Thyroid gland (tissue), 4 donors: Measurements from ENCODE around the gene ISOC2. TPM values are rescaled to one million over a fixed set of nuclear protein-coding genes. Genes with fewer than 3 reads are reported as not detected.
"Not testable (repeated sequence)": the region's sequence is repeated elsewhere in the genome, so short reads cannot be mapped to it uniquely, and the experiment has no call there.

Experiments
- DNase-seq, 2 donors: peaks; one replicate each; pipeline ENCODE4 v3.0.0-alpha.2; 2019
- H3K27ac ChIP-seq, 3 donors: fragments of 200-600 bp; sonication (generic); 1 replicate in 2 of 3; 2 replicates in 1 of 3; pipeline ENCODE4 v1.5.1; 2016 to 2019; ENCODE audit warnings: mild to moderate bottlenecking in 1 of 3, moderate library complexity in 1 of 3
- H3K27me3 ChIP-seq: fragments of 200-600 bp; sonication (generic); one replicate; pipeline ENCODE4 v1.5.1; 2019
- H3K36me3 ChIP-seq, 2 donors: fragments of 200-600 bp; sonication (generic); one replicate each; pipeline ENCODE4 v1.5.1; 2016 to 2019
- H3K4me1 ChIP-seq, 2 donors: fragments of 200-600 bp; sonication (generic); one replicate each; pipeline ENCODE4 v1.5.1; 2017 to 2019
- H3K4me3 ChIP-seq, 3 donors: fragments of 200-600 bp; sonication (generic); replicated peaks in 1 of 3; 1 replicate in 2 of 3; 2 replicates in 1 of 3; pipeline ENCODE4 v1.5.1; 2016; ENCODE audit warnings: mild to moderate bottlenecking in 1 of 3
- H3K9me3 ChIP-seq: fragments of 200-600 bp; sonication (generic); one replicate; pipeline ENCODE4 v1.5.1; 2017
- POLR2A ChIP-seq, 2 donors: fragments of 450-650 bp; IDR thresholded peaks; one replicate each; pipeline ENCODE4 v1.6.1; 2017; ENCODE audit warnings: antibody characterized with exemption in 2 of 2, mild to moderate bottlenecking in 2 of 2, moderate library complexity in 1 of 2
- WGBS, 2 donors: methylation state at CpG; one replicate each; pipeline ENCODE4 v1.1.5; 2017; 5-methylcytosine and 5-hydroxymethylcytosine counted together
- intact Hi-C: fragments of 100-400 bp; cut with DNase I; formaldehyde crosslinking; loops from one replicate; pipeline ENCODE4 v1.15.1; 2023
- total RNA-seq, 4 donors: library from RNA; depleted of rRNA; stranded (reverse); fragments of >200 nt; gene quantifications; one replicate each; pipeline ENCODE4 v1.2.3, GENCODE V29; 2016
- TF ChIP-seq, protein P1 (sequence below), 6 experiments: fragments of 200-600 bp in 3 of 6; fragments of 450-650 bp in 3 of 6; sonication (generic) in 3 of 6; IDR thresholded peaks; one replicate each; pipeline ENCODE4 v1.5.1; 2016 to 2019; ENCODE audit warnings: antibody characterized with exemption in 6 of 6, mild to moderate bottlenecking in 2 of 6, inconsistent platforms in 1 of 6, moderate library complexity in 1 of 6

ISOC2 gene
- total RNA-seq, 4 donors from 2014 or later, result 52.1 to 178 (median 100) TPM

- Histone ChIP-seq H3K4me1 (peaks cover 14 to 18% of the 10 kb centered on the region in 2 donors), H3K36me3 (peaks cover under 1 to 10% of the 10 kb centered on the region in 2 donors), H3K27ac (peak within 1 kb of the TSS; percentile 94 to 100 (median 99)), H3K4me3 (peak within 1 kb of the TSS; percentile 69 to 93 (median 92))
- TF ChIP-seq, protein P1, sequence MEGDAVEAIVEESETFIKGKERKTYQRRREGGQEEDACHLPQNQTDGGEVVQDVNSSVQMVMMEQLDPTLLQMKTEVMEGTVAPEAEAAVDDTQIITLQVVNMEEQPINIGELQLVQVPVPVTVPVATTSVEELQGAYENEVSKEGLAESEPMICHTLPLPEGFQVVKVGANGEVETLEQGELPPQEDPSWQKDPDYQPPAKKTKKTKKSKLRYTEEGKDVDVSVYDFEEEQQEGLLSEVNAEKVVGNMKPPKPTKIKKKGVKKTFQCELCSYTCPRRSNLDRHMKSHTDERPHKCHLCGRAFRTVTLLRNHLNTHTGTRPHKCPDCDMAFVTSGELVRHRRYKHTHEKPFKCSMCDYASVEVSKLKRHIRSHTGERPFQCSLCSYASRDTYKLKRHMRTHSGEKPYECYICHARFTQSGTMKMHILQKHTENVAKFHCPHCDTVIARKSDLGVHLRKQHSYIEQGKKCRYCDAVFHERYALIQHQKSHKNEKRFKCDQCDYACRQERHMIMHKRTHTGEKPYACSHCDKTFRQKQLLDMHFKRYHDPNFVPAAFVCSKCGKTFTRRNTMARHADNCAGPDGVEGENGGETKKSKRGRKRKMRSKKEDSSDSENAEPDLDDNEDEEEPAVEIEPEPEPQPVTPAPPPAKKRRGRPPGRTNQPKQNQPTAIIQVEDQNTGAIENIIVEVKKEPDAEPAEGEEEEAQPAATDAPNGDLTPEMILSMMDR (IDR thresholded peaks at IDR 0.05), result peak in 1 of 6 experiments; percentile 1
- TF ChIP-seq POLR2A (IDR thresholded peaks at IDR 0.05), result peak; percentile 88 to 100
- DNase-seq, H3K27me3 ChIP-seq, H3K9me3 ChIP-seq, intact Hi-C loops: not testable (repeated sequence)
- WGBS, 2 donors, result 3% methylated on average over 6 of the region's 36 CpGs; no CpG with 5 or more reads in 1 of the 2 donors
Measured at GRCh38 chr19:55407550-55407799, 54.0 kb downstream of the ISOC2 start, which contains the start of gene UBE2S. Gene UBE2S, minus strand, starts transcription at chr19:55407788. Its CDS starts 199 bp downstream, at chr19:55407589.

GRCh38 chr19:55406826-55407549 lies 54.5 kb downstream of the ISOC2 start:
- TF ChIP-seq POLR2A (IDR thresholded peaks at IDR 0.05), result no peak
- TF ChIP-seq, protein P1 (IDR thresholded peaks at IDR 0.05), result peak in 1 of 6 experiments; percentile 0
- Histone ChIP-seq H3K36me3 (peaks cover 4 to 10% of the 10 kb centered on the region in 2 donors), H3K4me3 (peak overlapping the region; percentile 69 to 93 (median 92)), H3K27me3 (no peaks in the 10 kb centered on the region), H3K4me1 (peaks cover 14 to 18% of the 10 kb centered on the region in 2 donors), H3K9me3 (no peaks in the 10 kb centered on the region), H3K27ac (peak overlapping the region; percentile 94 to 100 (median 99))
- intact Hi-C loops, result no loop called here
- DNase-seq, result peak; percentile 45 to 47
- WGBS, 2 donors, result 19 to 30% methylated on average over 18 to 23 of the region's 35 CpGs

- Histone ChIP-seq H3K27ac (no peak overlapping the region), H3K4me1 (peaks cover 14 to 18% of the 10 kb centered on the region in 2 donors), H3K9me3 (no peaks in the 10 kb centered on the region), H3K4me3 (peak overlapping the region in 1 of 3 donors; percentile 93), H3K27me3 (no peaks in the 10 kb centered on the region), H3K36me3 (peaks cover 4 to 10% of the 10 kb centered on the region in 2 donors)
- no peak for DNase-seq
- intact Hi-C loops, result no loop called here
- TF ChIP-seq, protein P1 (IDR thresholded peaks at IDR 0.05), result no peak
- no peak for TF ChIP-seq POLR2A (IDR thresholded peaks at IDR 0.05)
- 86 to 92% methylated on average over 13 of the region's 14 CpGs for WGBS, 2 donors
Measured at GRCh38 chr19:55406091-55406825, 55.2 kb downstream of the ISOC2 start.

GRCh38 chr19:55405638-55406037 lies 55.8 kb downstream of the ISOC2 start:
- no peak for TF ChIP-seq POLR2A (IDR thresholded peaks at IDR 0.05)
- intact Hi-C loops, result no loop called here
- no peak overlapping the region for H3K27ac ChIP-seq
- no peak overlapping the region for H3K4me3 ChIP-seq
- peaks cover 4 to 10% of the 10 kb centered on the region in 2 donors for H3K36me3 ChIP-seq
- no peaks in the 10 kb centered on the region for H3K9me3 ChIP-seq
- WGBS, 2 donors, result 88 to 91% methylated on average over 5 of the region's 5 CpGs
- peaks cover 19 to 23% of the 10 kb centered on the region in 2 donors for H3K4me1 ChIP-seq
- DNase-seq, result no peak
- no peaks in the 10 kb centered on the region for H3K27me3 ChIP-seq

Other genes with a start within 250 kb of the ISOC2 start
- 1 to 10 TPM; 1.6 to 5.8 (median 2.9) TPM for gene TMEM86B, start 232.9 kb downstream of the ISOC2 start, total RNA-seq
- 10 to 100 TPM; 26.1 to 99.8 (median 54.2) TPM for gene PPP6R1, start 202.6 kb downstream of the ISOC2 start, total RNA-seq
- 10 to 100 TPM; 24.2 to 48.4 (median 31.2) TPM for gene HSPBP1, start 181.5 kb downstream of the ISOC2 start, total RNA-seq
- gene BRSK1, start 177.6 kb downstream of the ISOC2 start, total RNA-seq, result 1 to 10 TPM in 1 of 4 donors, under 1 TPM in 1, not detected in 2; 0.83 to 1.2 TPM
- gene TMEM150B, start 136.3 kb downstream of the ISOC2 start, total RNA-seq, result 1 to 10 TPM in 1 of 4 donors, not detected in 3; 1.3 TPM
- gene KMT5C, start 121.8 kb downstream of the ISOC2 start, total RNA-seq, result 10 to 100 TPM in 3 of 4 donors, 1 to 10 TPM in 1; 7.5 to 22.0 (median 15.4) TPM
- under 1 TPM in 1 of 4 donors, not detected in 3; 0.94 TPM for gene COX6B2, start 106.9 kb downstream of the ISOC2 start, total RNA-seq
- gene GARIN5B, start 98.4 kb downstream of the ISOC2 start, total RNA-seq, result not detected
- gene IL11, start 91.2 kb downstream of the ISOC2 start, total RNA-seq, result not detected
- gene TMEM190, start 84.8 kb downstream of the ISOC2 start, total RNA-seq, result not detected
- gene TMEM238, start 77.3 kb downstream of the ISOC2 start, total RNA-seq, result 10 to 100 TPM in 3 of 4 donors, 1 to 10 TPM in 1; 6.3 to 73.5 (median 31.2) TPM
- 100 to 1,000 TPM; 156 to 404 (median 205) TPM for gene RPL28, start 75.7 kb downstream of the ISOC2 start, total RNA-seq
- gene UBE2S, start 53.9 kb downstream of the ISOC2 start, total RNA-seq, result 10 to 100 TPM in 2 of 4 donors, 1 to 10 TPM in 2; 5.7 to 13.3 (median 9.8) TPM
- not detected for gene SHISA7, start 18.3 kb downstream of the ISOC2 start, total RNA-seq
- not detected for gene C19orf85, start 3.1 kb upstream of the ISOC2 start, total RNA-seq
- 10 to 100 TPM in 2 of 4 donors, 1 to 10 TPM in 2; 2.1 to 12.0 (median 6.5) TPM for gene ZNF628, start 15.0 kb upstream of the ISOC2 start, total RNA-seq
- gene NAT14, start 23.5 kb upstream of the ISOC2 start, total RNA-seq, result 10 to 100 TPM in 2 of 4 donors, 1 to 10 TPM in 2; 5.1 to 28.3 (median 12.2) TPM
- 1 to 10 TPM; 1.7 to 2.9 (median 2.2) TPM for gene SSC5D, start 26.8 kb upstream of the ISOC2 start, total RNA-seq
- gene SBK2, start 75.5 kb upstream of the ISOC2 start, total RNA-seq, result not detected
- gene SBK3, start 83.9 kb upstream of the ISOC2 start, total RNA-seq, result 10 to 100 TPM in 1 of 4 donors, under 1 TPM in 1, not detected in 2; 0.94 to 14.8 TPM
- gene ZNF579, start 119.2 kb upstream of the ISOC2 start, total RNA-seq, result 1 to 10 TPM; 4.0 to 7.5 (median 6.6) TPM
- 10 to 100 TPM in 3 of 4 donors, 1 to 10 TPM in 1; 9.0 to 18.5 (median 14.0) TPM for gene FIZ1, start 137.9 kb upstream of the ISOC2 start, total RNA-seq
- 10 to 100 TPM; 13.0 to 34.2 (median 28.9) TPM for gene ZNF524, start 138.6 kb upstream of the ISOC2 start, total RNA-seq
- 10 to 100 TPM in 2 of 4 donors, 1 to 10 TPM in 2; 5.5 to 12.6 (median 9.1) TPM for gene ZNF865, start 144.0 kb upstream of the ISOC2 start, total RNA-seq
- 10 to 100 TPM in 1 of 4 donors, 1 to 10 TPM in 3; 5.1 to 10.0 (median 8.7) TPM for gene ZNF784, start 162.9 kb upstream of the ISOC2 start, total RNA-seq
- gene ZNF580, start 179.4 kb upstream of the ISOC2 start, total RNA-seq, result 10 to 100 TPM; 29.9 to 61.1 (median 44.8) TPM
- gene ZNF581, start 182.0 kb upstream of the ISOC2 start, total RNA-seq, result 10 to 100 TPM; 11.1 to 23.9 (median 15.8) TPM
- gene CCDC106, start 186.6 kb upstream of the ISOC2 start, total RNA-seq, result 10 to 100 TPM; 11.2 to 23.2 (median 20.7) TPM
- gene U2AF2, start 193.4 kb upstream of the ISOC2 start, total RNA-seq, result 100 to 1,000 TPM in 1 of 4 donors, 10 to 100 TPM in 3; 68.4 to 115 (median 85.7) TPM
- 100 to 1,000 TPM in 1 of 4 donors, 10 to 100 TPM in 3; 34.8 to 102 (median 72.2) TPM for gene EPN1, start 213.6 kb upstream of the ISOC2 start, total RNA-seq